Right lobe of liver (tissue), 4 donors: ENCODE measurements around the gene HOXB3.

Experiments
- POLR2A ChIP-seq: fragments of 450-650 bp; IDR thresholded peaks from one replicate; pipeline ENCODE4 v1.6.1; 2017; ENCODE audit warnings: antibody characterized with exemption, mild to moderate bottlenecking
- TF ChIP-seq, protein P1 (sequence below), 4 donors: fragments of 200-600 bp in 3 of 4; fragments of 450-650 bp in 1 of 4; IDR thresholded peaks; one replicate each; pipeline versions ENCODE4 v1.5.1 to v1.8.0; 2016 to 2022; ENCODE audit warnings: antibody characterized with exemption in 4 of 4, mild to moderate bottlenecking in 2 of 4
- donor health status: DM: no; HTN: no; CAD: no.
- donor health status: DM: no; HTN: no; CAD: no.
- donor health status: DM: no; HTN: yes; CAD: no.

- TF ChIP-seq, protein P1, sequence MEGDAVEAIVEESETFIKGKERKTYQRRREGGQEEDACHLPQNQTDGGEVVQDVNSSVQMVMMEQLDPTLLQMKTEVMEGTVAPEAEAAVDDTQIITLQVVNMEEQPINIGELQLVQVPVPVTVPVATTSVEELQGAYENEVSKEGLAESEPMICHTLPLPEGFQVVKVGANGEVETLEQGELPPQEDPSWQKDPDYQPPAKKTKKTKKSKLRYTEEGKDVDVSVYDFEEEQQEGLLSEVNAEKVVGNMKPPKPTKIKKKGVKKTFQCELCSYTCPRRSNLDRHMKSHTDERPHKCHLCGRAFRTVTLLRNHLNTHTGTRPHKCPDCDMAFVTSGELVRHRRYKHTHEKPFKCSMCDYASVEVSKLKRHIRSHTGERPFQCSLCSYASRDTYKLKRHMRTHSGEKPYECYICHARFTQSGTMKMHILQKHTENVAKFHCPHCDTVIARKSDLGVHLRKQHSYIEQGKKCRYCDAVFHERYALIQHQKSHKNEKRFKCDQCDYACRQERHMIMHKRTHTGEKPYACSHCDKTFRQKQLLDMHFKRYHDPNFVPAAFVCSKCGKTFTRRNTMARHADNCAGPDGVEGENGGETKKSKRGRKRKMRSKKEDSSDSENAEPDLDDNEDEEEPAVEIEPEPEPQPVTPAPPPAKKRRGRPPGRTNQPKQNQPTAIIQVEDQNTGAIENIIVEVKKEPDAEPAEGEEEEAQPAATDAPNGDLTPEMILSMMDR (IDR thresholded peaks at IDR 0.05): no peak
- no peak for TF ChIP-seq POLR2A
Observed at GRCh38 chr17:48502312-48502711, 87.7 kb downstream of the HOXB3 start.
